Measurements from ENCODE around the gene RGS3. TPM values are rescaled to one million over a fixed set of nuclear protein-coding genes. Genes with fewer than 3 reads are reported as not detected.

RGS3 gene
- total RNA-seq, 2 donors from 2014 or later, result 112 to 184 TPM

DNA sequence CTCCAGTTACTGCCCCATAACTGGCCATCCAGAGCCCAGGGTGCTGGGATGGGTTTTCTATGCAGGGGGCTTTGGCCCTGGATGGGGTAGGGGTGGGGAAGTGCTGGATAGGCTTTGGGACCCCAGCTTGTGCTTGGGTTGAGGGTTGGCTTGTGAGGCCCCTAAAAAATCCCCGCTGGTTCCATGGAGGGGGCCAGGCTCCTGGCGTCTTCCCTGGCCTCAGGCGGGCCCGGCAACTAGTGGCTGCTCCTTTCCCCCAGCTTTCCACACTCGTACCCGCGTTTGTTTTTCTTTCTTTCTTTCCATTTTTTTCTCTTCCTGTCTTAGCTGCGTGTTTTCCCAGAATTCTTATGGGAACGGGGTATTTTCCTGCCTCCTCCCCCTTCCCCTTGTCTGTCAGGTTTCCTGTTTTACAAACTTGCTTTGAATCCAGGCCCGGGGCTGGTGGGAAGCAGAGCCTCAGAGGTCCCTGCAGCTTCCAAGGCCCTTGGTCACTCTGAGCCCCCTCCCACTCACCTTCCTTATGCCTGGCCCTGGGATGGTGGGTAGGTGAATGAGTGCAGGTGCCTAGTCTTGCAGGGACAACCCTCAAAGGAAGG, 40.2 kb downstream of the RGS3 start:
- Histone ChIP-seq H3K27me3 (no peaks in the 10 kb centered on the region), H3K4me3 (peak overlapping the region; percentile 47 to 51), H3K27ac (peak overlapping the region; percentile 79 to 83), H3K9me3 (no peaks in the 10 kb centered on the region), H3K36me3 (peaks cover 42% of the 10 kb centered on the region), H3K4me1 (peaks cover 0 to 78% of the 10 kb centered on the region in 2 donors)
- TF ChIP-seq, protein P1, sequence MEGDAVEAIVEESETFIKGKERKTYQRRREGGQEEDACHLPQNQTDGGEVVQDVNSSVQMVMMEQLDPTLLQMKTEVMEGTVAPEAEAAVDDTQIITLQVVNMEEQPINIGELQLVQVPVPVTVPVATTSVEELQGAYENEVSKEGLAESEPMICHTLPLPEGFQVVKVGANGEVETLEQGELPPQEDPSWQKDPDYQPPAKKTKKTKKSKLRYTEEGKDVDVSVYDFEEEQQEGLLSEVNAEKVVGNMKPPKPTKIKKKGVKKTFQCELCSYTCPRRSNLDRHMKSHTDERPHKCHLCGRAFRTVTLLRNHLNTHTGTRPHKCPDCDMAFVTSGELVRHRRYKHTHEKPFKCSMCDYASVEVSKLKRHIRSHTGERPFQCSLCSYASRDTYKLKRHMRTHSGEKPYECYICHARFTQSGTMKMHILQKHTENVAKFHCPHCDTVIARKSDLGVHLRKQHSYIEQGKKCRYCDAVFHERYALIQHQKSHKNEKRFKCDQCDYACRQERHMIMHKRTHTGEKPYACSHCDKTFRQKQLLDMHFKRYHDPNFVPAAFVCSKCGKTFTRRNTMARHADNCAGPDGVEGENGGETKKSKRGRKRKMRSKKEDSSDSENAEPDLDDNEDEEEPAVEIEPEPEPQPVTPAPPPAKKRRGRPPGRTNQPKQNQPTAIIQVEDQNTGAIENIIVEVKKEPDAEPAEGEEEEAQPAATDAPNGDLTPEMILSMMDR (IDR thresholded peaks at IDR 0.05), result no peak
- no peak for DNase-seq (ENCODE audit: low spot score)

DNA sequence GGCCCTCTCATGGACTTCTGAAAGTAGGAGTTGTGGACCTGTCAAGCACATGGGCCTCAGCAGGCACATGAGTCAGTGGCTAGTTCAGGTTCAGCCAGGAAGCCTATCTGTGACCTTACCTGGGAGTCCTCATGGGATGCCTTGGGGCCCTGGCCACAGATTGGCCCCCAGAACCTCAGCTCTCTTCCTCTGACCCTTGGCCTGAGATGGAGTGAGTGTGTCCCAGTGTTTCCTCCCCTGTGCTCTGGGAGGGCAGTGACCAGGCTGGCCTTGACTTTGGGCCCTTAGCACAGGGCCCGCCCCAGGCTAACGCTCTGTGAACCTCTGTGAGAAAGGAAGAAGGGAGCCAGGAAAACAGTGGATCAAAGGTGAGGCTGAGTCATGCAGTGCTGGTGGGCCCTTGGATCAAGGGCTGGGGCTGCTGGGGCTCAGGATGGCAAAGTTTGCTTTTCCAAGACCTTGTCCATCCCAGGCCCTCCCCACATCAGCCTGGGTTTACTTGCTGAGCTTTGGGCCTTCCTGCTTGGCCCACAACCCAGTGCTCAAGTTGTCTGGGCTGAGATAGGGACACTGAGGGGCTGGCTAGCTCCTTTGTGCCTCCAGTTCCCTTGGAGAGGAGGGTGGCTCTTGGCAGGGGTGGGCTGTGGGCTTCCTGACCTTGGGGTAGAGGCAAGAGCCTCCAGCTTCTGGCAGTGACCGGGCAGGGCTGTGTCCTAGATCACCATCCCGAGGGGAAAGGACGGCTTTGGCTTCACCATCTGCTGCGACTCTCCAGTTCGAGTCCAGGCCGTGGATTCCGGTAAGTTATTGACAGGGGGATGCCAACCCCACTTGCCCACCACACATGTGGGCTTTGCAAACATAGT, 41.4 kb downstream of the RGS3 start:
- peaks cover 0 to 89% of the 10 kb centered on the region in 2 donors for H3K4me1 ChIP-seq

DNA sequence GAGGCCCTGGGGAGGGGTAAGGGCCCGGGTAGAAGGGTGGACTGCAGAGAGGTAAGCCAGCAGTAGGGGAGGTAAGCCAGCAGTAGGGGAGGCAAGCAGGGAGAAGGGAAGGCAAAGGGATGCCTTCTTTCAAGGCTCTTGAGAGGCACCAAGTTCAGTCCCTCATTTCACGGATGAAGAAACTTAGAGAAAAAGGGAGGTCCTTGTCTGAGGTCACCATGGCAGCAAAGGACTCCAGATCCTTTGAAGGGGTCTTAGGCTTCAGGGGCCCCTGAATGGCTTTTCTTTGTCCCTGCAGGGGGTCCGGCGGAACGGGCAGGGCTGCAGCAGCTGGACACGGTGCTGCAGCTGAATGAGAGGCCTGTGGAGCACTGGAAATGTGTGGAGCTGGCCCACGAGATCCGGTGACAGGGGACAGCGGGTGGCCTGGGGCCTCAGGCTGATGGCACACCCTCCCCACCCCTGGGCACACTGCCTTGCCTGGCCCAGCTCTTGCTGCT, 42.6 kb downstream of the RGS3 start:
- H3K27ac ChIP-seq, result peak overlapping the region; percentile 41 to 79
- no peaks in the 10 kb centered on the region for H3K27me3 ChIP-seq
- peaks cover 44% of the 10 kb centered on the region for H3K36me3 ChIP-seq
- no peak overlapping the region for H3K4me3 ChIP-seq
- H3K9me3 ChIP-seq, result no peaks in the 10 kb centered on the region
- TF ChIP-seq, protein P1 (IDR thresholded peaks at IDR 0.05), result no peak
- peaks cover 0 to 90% of the 10 kb centered on the region in 2 donors for H3K4me1 ChIP-seq
- no peak for DNase-seq (ENCODE audit: low spot score)

More for the DNA sequence above, 41.4 kb downstream of the RGS3 start:
- TF ChIP-seq, protein P1 (IDR thresholded peaks at IDR 0.05), result no peak
- no peak overlapping the region for H3K4me3 ChIP-seq
- H3K9me3 ChIP-seq, result no peaks in the 10 kb centered on the region
- DNase-seq (ENCODE audit: low spot score), result no peak
- H3K36me3 ChIP-seq, result peaks cover 44% of the 10 kb centered on the region
- H3K27ac ChIP-seq, result peak overlapping the region; percentile 79 to 83
- H3K27me3 ChIP-seq, result no peaks in the 10 kb centered on the region

DNA sequence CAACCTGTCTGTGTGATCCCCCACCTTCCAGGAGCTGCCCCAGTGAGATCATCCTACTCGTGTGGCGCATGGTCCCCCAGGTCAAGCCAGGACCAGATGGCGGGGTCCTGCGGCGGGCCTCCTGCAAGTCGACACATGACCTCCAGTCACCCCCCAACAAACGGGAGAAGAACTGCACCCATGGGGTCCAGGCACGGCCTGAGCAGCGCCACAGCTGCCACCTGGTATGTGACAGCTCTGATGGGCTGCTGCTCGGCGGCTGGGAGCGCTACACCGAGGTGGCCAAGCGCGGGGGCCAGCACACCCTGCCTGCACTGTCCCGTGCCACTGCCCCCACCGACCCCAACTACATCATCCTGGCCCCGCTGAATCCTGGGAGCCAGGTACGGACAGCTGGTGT, 43.7 kb downstream of the RGS3 start:
- H3K9me3 ChIP-seq, result no peaks in the 10 kb centered on the region
- TF ChIP-seq, protein P1 (IDR thresholded peaks at IDR 0.05), result no peak
- peak overlapping the region in 1 of 2 donors; percentile 79 for H3K27ac ChIP-seq
- H3K4me3 ChIP-seq, result no peak overlapping the region
- DNase-seq (ENCODE audit: low spot score), result no peak
- peaks cover 0 to 98% of the 10 kb centered on the region in 2 donors for H3K4me1 ChIP-seq
- H3K36me3 ChIP-seq, result peaks cover 44% of the 10 kb centered on the region
- H3K27me3 ChIP-seq, result no peaks in the 10 kb centered on the region

DNA sequence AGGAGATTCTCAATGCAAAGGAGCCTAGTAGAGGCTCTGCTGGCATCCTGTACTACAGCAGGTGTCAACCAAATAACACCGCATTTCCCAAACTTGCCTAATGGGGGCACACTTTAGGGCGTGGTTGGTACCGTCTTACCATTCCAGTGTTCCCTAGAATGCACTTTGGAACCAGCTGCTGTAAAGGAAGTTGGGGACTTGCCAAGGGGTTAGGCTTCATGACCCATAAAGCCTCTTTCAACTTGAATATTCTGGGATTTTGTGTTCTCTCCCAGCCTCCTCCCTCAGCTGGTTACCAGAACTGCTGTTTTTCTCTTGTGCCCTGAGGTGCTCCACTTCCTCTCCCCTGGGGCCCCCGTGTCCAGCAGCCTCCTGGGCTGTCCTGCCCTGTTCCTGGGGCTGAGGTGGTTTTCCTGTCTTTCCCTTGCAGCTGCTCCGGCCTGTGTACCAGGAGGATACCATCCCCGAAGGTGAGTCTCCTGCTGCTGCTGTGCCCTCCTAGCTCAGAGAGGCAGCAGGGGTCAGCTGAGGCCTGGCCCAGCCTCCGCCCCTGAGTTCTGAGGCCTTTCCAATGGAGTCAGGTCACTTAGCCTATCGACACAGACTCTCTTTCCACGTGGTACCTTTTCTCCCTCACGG, 44.7 kb downstream of the RGS3 start:
- Histone ChIP-seq H3K27ac (peak overlapping the region; percentile 61 to 77), H3K4me1 (peaks cover 0 to 89% of the 10 kb centered on the region in 2 donors), H3K27me3 (no peaks in the 10 kb centered on the region), H3K9me3 (no peaks in the 10 kb centered on the region), H3K36me3 (peaks cover 49% of the 10 kb centered on the region), H3K4me3 (no peak overlapping the region)
- TF ChIP-seq, protein P1 (IDR thresholded peaks at IDR 0.05), result peak in 1 of 2 donors; percentile 15
- no peak for DNase-seq (ENCODE audit: low spot score)
